ENCODE results near the gene ZNF446.

ZNF446 gene

GRCh38 chr19:58471736-58472135, 4.4 kb upstream of the ZNF446 start:
- no peak for TF ChIP-seq TAF1 (IDR thresholded peaks at IDR 0.05; ENCODE audit: borderline replicate concordance, insufficient read depth, low read length)
- TF ChIP-seq SIN3A (IDR thresholded peaks at IDR 0.05; ENCODE audit: borderline replicate concordance, insufficient read depth, low read length), result no peak
- no peak for TF ChIP-seq REST (IDR thresholded peaks at IDR 0.05; ENCODE audit: insufficient read depth in 1 of 2, low read depth in 2 of 2, low read length in 2 of 2)

GRCh38 chr19:58473775-58474174, 2.4 kb upstream of the ZNF446 start:
- TF ChIP-seq SIN3A (IDR thresholded peaks at IDR 0.05; ENCODE audit: borderline replicate concordance, insufficient read depth, low read length) (no peak), POLR2AphosphoS5 (IDR thresholded peaks at IDR 0.05; ENCODE audit: low read depth, low read length) (no peak), FOXP2 (optimal IDR thresholded peaks at IDR 0.05; ENCODE audit: borderline replicate concordance, extremely low read depth, extremely low read length, insufficient read depth) (no peak), REST (IDR thresholded peaks at IDR 0.05; ENCODE audit: insufficient read depth in 1 of 2, low read depth in 2 of 2, low read length in 2 of 2) (no peak), TAF1 (IDR thresholded peaks at IDR 0.05; ENCODE audit: borderline replicate concordance, insufficient read depth, low read length) (no peak)

DNA sequence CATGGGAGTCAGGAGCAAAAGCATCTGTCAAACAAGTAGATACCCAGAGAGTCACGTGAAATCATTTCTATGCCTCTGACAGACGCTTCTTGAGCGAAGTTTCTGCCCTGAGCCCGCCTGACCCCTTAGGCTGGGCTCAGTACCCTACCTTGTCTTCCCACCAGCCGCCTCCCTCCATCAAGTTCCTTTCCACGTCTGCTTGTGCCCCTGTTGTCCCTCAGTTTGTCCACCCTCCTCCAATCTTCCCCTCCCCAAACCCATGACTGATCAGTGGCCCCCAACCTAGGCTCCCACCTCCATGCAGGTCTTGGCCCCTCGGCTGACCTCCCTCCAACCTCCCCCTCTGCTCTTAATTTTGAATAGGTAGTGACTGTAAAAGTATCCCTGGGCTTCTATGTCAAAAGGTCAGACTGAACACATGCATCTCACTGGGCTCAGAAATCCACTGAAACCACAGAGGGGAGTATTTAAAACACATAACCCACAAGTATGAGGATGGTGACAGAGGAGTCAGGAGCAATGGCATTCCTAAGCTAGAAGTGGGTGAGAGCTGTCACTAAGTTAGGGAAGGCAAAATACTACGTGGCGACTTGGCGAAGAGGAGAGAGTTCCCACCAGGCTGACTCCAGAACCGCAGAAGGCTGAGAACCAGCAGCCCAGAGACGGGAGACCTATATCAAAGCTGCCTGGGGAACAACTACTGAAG, 1.7 kb upstream of the ZNF446 start:
- TF ChIP-seq SIN3A (IDR thresholded peaks at IDR 0.05; ENCODE audit: borderline replicate concordance, insufficient read depth, low read length), result no peak

GRCh38 chr19:58474997-58475713, 997 bp upstream of the ZNF446 start:
- TF ChIP-seq SIN3A (IDR thresholded peaks at IDR 0.05; ENCODE audit: borderline replicate concordance, insufficient read depth, low read length) (0 out of 2 replicates have a peak, but pooled peaks have one; percentile 51), TAF1 (IDR thresholded peaks at IDR 0.05; ENCODE audit: borderline replicate concordance, insufficient read depth, low read length) (no peak)

DNA sequence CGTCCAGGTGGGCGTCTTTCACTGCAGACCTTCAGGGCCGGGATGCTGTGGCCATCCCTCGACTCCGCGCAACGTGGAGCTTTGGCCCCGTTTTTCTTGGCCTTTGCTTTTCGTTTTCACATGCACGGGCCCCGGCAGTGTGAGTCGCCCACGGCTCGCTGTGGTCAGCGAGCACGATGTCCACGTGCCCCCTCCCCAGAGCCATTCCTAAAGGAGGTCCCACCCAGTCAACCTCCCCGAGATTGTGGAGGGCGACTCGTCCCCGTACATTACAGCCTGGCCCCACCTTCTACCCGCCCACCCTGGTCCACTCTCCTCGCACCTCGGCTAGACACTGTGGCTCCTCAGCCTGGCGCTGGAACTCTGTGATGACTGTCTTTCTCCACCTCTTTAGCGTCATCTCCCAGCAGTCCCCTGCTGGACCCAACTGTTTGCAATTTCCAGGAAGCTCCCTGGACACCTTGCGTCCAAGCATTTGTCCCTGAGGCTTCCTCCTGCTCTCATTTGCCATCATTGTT, 405 bp downstream of the ZNF446 start:
- TF ChIP-seq POLR2AphosphoS5 (IDR thresholded peaks at IDR 0.05; ENCODE audit: low read depth, low read length) (no peak), FOXP2 (optimal IDR thresholded peaks at IDR 0.05; ENCODE audit: borderline replicate concordance, extremely low read depth, extremely low read length, insufficient read depth) (no peak), REST (IDR thresholded peaks at IDR 0.05; ENCODE audit: insufficient read depth in 1 of 2, low read depth in 2 of 2, low read length in 2 of 2) (no peak), TAF1 (IDR thresholded peaks at IDR 0.05; ENCODE audit: borderline replicate concordance, insufficient read depth, low read length) (no peak), SIN3A (IDR thresholded peaks at IDR 0.05; ENCODE audit: borderline replicate concordance, insufficient read depth, low read length) (no peak)

GRCh38 chr19:58477130-58477529, 978 bp downstream of the ZNF446 start:
- TF ChIP-seq FOXP2 (optimal IDR thresholded peaks at IDR 0.05; ENCODE audit: borderline replicate concordance, extremely low read depth, extremely low read length, insufficient read depth) (no peak), TAF1 (IDR thresholded peaks at IDR 0.05; ENCODE audit: borderline replicate concordance, insufficient read depth, low read length) (no peak), REST (IDR thresholded peaks at IDR 0.05; ENCODE audit: insufficient read depth in 1 of 2, low read depth in 2 of 2, low read length in 2 of 2) (no peak), SIN3A (IDR thresholded peaks at IDR 0.05; ENCODE audit: borderline replicate concordance, insufficient read depth, low read length) (no peak), POLR2AphosphoS5 (IDR thresholded peaks at IDR 0.05; ENCODE audit: low read depth, low read length) (no peak)

Data from PFSK-1 (cell line).